Measurements from ENCODE around the gene NUDCD3. TPM values are rescaled to one million over a fixed set of nuclear protein-coding genes. Genes with fewer than 3 reads are reported as not detected.
"Not testable (repeated sequence)": the region's sequence is repeated elsewhere in the genome, so short reads cannot be mapped to it uniquely, and the experiment has no call there.

Gene NUDCD3
- total RNA-seq, 2 donors from 2014 or later: 70.6 to 75.1 TPM

DNA sequence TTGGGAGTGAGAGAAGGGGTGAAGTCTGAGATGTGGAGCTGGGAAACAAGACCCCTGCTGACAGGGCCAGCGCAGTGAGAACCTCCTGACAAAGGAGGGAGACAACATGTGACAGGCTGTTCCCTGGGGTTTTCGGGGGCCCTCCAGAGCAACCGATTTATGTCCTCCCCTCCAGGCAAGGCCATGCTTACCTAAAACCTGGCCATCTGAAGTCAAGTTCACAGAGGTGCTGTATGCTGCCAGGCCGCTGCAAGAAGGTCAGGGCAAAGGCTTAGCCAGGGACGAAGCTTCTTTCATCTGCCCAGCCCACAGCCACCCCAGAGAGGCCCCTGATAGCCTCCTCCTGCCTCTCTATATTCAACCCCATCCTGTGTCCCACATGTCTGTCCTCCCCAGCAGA, 30.1 kb upstream of the NUDCD3 start:
- DNase-seq (ENCODE audit: low spot score): no peak
- intact Hi-C loops (cut with DNase I): no loop called here

DNA sequence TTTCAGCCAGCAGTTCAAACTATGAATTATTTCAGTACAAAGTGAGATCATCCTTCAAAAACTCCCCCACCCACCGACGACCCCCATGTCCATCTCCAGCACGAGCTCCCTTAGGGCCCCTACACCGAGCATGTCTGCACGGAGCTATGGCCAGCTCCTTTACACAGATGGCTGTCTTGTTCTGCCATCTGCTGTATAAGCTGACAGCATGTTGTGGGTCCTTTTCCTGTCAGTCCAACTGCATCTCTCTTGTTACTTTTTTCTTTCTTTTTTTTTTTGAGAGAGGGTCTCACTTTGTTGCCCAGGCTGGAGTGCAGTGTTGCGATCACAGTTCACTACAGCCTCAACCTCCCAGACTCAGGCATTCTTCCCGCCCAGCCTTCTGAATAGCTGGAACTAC, 29.1 kb upstream of the NUDCD3 start:
- intact Hi-C loops (cut with DNase I): no loop called here
- DNase-seq (ENCODE audit: low spot score): no peak

DNA sequence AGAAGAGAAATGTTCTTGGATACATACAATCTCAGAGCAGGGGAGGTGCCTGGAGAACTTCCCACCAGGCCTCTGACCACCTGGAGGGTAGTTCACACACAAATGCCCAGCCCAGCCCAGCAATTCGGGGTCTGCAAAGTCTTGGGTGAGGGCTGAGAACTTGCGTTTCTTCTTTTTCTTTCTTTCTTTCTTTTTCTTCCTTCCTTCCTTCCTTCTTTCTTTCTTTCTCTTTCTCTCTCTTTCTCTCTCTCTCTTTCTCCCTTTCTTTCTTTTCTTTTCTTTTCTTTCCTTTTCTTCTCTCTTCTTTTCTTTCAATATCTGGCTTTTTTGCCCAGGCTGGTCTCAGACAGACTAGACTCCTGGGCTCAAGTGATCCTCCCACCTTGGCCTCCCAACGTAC, 28.3 kb upstream of the NUDCD3 start:
- DNase-seq (ENCODE audit: low spot score): no peak
- intact Hi-C loops (cut with DNase I): no loop called here

DNA sequence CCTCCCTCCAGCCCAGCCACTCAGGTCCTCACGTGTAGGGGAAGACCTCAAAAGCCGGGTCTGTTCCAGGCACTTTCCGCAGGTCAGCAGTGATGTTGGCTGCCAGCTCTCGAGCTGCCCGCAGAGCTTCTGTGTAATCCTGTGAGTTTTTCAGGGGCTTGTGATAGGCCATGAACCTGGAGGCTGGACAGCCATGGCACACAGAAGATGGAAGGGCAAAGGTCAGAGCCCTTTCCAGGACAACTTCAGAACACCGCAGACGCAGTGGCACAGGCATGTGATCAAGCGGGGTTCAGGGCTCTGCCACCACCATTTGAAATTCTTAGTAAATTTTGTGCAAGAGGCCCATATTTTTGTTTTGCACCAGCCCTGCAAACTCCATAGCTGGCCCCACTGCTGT, 26.7 kb upstream of the NUDCD3 start:
- intact Hi-C loops (cut with DNase I): no loop called here
- no peak for DNase-seq (ENCODE audit: low spot score)

DNA sequence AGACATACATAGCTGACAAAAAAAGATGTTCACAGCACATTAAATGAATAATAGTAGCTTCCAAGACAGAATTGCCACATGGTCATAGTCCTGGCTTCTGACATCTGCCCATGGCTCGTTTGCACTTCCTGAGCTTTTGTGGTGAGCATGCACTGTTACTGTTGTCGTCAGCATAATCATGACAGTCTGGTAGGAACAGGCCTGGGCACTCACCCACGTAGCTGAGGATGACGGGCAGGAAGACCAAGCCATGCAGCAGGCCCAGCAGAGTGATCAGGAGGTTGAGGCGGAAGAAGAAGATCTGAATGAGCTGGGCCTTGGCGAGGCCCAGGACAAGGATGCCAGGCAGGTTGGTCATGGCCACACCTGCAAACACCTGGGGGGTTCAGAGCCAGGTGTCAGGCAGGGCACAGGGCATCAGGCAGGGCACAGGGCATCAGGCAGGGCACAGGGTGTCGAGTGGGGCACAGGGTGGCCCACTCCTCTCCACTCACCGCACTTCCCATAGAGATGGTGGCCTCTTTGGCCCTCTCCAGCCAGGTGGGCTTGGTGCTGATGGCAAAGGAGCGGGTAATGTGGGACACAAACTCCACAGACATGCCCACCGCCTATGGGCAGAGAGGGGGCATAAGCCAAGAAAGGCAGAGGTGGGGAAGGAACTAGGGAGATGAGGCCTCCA, 25.3 kb upstream of the NUDCD3 start:
- intact Hi-C loops (cut with DNase I): no loop called here

DNA sequence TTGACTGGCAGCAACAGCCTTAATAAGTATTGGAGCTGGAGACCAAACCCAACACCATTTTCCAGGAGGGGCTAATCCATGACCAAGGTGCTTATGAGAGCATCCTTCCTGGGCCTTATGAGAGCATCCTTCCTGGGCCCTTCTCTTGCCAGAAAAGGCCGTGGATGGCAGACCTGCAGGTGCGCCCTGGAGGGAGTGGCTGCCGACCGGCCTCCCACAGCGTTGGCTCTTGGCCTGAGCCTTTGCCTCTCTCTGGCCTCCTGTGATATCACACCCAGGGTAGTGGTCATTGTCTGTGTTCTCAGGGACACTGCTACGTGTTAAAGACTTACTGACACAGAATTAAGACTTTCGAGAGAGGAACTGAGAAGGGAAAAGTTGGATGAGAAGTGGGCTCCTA, 22.3 kb upstream of the NUDCD3 start:
- DNase-seq (ENCODE audit: low spot score): no peak
- intact Hi-C loops (cut with DNase I): no loop called here

More for the DNA sequence above, 25.3 kb upstream of the NUDCD3 start:
- DNase-seq (ENCODE audit: low spot score): no peak

DNA sequence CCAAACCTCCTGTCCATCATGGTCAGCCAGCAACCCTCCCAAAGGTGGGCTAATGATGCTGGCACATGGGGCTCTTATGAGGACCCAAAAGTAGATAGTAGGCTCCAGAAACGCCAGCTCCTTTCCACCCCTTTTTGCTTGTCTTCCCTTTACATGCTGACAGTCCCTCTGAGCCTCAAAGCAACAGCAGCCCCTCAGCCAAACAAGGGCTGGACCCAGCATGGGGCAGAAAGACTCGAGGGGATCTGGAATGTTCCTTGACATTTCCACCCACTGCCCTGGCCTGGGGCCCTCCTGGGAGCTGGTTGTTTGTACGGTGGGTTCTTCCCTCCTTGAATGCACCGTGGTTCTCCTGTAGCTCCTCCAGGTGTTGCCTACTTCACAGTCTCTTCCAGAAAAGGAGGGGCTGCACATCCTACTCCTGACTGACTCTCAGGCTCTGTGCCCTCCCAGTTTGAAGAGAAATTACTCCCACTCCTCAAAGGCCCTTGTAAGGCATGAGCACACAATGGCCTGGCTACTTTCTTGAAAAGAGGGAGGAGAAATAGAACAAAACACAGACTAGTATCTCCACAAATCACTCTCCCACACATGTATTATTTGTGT, 21.5 kb upstream of the NUDCD3 start:
- no peak for DNase-seq (ENCODE audit: low spot score)
- intact Hi-C loops (cut with DNase I): no loop called here

DNA sequence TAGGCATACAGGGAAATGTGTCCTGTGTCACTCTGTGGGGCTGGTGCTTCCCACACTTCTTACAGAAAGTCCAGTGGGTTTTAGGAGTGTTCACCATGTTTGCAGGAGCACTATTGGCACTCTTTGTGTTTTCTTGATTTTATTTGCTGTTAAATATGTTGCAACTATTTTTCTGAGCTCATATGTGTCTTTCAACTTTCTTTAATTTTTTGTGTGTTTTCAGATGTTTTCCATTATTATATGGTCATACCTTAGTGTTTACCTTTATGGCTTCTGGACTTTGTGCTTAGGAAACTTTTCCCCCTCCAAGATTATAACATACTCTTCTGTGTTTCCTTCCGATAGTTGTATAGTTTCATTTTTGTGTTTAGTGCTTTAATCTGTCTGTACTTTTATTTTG, 20.8 kb upstream of the NUDCD3 start:
- no peak for DNase-seq (ENCODE audit: low spot score)
- intact Hi-C loops (cut with DNase I): no loop called here

DNA sequence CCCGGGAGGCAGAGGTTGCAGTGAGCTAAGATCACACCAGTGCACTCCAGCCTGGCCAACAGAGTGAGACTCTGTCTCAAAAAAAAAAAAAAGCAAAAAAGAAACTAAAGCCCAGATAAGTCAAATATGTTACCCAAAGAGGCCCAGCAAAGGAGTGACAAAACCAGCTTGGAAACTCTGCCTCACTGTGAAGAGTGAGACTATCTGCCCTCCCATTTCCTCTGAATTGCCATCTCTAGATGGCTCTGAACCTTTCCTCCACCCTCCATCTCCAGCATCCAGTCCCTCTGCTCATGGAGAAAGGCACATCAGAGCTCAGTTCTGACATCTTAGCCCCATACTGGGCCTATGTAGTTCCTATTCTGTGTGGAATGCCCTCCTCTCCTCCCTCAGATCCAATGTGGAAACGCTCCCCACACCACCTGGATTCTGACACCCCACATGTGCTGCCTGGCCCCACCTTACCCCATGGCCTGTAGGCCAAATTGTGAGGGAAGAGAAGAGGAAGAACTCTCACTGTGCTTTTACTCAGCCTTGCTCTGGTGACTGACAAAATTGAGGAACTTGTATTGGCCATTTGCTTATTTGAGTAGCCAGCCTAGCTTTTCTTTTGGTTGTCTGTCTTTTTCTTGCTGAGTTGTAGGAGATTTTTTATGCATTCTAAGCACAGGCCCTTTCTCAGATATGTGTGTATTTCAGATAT, 18.0 kb upstream of the NUDCD3 start:
- intact Hi-C loops (cut with DNase I): no loop called here
- no peak for DNase-seq (ENCODE audit: low spot score)

DNA sequence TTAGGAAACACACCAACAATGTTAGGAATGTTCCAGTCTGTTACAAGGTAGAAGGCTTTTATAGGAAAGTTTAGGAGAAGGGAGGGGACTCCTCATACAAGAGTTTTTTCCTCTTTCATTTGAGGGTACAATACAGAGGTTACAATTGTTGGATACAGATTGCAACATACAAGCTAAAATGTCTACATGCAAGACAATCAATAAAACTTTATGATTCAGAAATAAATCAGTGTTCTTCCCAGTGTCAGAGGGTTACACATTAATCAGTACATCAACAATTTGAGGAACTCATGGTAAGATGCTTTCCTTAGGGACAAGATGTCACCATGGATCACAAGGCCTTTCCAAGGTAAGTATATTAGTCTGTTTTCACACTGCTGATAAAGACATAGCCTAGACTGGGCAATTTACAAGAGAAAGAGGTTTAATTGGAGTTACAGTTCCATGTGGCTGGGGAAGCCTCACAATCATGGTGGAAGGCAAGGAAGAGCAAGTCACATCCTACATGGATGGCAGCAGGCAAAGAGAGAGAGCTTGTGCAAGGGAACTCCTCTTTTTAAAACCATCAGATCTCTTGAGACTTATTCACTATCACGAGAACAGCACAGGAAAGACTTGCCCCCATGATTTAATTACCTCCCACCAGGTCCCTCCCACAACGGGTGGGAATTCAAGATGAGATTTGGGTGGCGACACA, 16.3 kb upstream of the NUDCD3 start:
- intact Hi-C loops (cut with DNase I); DNase-seq (ENCODE audit: low spot score): not testable (repeated sequence)

DNA sequence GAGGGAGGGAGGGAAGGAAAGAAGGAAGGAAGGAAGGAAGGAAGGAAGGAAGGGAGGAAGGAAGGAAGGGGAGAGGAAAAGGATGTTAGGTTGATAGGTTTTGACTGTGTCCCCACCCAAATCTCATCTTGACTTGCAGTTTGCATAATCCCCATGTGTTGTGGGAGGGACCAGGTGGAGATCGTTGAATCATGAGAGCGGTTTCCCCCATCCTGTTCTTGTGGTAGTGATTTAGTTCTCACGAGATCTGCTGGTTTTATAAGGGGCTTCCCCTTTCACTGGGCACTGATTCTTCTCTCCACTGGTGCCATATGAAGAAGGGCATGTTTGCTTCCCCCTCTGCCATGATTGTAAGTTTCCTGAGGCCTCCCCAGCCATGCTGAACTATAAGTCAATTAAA, 15.1 kb upstream of the NUDCD3 start:
- DNase-seq (ENCODE audit: low spot score): no peak
- intact Hi-C loops (cut with DNase I): no loop called here

DNA sequence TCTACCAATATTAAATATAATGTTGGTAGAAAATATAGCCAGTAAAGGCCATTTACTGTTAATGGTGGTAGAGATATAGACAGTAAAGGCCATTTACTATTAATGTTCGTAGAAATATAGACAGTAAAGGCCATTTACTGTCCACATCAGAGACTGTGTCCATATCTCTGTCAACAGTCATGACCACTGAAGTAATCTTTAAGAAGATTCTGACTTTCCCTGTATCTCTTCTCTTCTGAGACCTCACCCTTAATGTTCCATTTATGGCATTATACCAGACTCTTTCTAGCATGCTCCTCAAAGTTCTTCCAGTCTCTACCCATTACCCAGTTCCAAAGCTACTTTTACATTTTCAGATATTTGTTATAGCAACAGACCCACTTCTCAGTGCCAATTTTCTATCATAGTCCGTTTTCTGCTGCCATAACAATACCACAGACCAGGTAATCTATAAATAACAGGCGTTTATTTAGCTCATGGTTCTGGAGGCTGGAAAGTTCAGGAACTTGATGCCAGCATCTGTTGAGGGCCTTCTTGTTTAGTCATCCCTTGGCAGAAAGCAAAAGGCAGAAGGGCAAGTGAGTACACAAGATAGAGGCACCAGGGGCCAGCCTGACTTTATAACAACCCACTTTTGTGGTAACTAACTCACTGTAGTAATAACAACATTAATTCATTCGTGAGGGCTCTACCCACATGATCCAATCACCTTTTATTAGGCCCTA, 7.9 kb upstream of the NUDCD3 start:
- intact Hi-C loops (cut with DNase I): no loop called here
- no peak for DNase-seq (ENCODE audit: low spot score)

DNA sequence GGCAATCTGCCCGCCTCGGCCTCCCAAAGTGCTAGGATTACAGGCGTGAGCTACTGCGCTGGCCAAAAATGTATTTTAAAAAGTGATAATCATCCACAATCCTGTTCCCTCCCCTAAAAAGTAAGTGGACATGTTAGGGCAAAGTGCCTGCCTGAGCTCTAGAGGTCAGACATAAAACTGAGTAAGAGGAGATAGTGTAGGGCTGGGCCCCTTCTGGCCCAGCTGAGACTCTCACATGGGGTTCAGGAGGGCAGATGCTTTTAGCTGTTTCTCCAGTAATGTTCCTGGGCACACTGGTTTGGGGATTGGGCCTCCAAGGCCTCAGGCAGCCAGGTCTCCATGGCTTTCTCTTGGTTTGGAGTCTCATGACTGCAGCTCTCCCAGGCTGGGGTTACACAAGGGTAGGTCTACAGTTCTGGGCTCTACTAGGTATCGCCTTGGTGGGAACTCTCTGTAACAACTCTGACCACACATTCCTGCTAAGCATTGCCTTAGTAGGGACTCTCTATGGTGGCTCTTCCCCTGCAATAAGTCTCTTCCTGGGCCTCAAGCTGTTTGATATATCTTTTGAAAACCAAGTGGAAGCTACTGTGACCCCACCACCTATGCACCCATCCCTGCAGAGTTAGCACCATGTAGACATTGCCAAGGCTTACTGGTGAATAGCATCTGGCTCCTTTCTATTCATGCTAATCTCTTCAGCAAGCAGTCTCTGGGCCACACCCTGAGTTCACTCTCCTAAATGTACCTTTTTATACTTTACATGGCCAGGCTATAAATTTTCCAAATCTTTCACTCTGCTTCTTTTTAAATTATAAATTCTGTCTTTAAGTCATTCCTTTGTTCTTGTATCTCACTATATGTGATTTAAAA, 6.9 kb upstream of the NUDCD3 start:
- intact Hi-C loops (cut with DNase I): no loop called here

DNA sequence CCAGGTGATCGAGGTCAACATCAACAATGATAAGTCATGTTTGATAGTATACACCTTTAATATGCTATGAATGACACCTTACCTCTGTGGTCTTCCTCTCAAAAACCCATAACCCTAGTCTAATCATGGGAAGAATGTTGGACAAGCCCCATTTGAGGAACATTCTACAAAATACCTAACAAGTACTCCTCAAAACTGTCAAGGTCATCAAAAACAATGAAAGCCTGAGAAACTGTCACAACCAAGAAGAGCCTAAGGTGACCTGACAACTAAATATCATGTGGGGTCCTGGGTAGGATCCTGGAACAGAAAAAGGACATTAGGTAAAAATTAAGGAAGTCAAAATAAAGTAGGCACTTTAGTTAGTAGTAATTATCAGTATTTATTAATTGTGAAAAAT, 5.9 kb upstream of the NUDCD3 start:
- intact Hi-C loops (cut with DNase I): no loop called here
- no peak for DNase-seq (ENCODE audit: low spot score)

More for the DNA sequence above, 6.9 kb upstream of the NUDCD3 start:
- DNase-seq (ENCODE audit: low spot score): no peak

DNA sequence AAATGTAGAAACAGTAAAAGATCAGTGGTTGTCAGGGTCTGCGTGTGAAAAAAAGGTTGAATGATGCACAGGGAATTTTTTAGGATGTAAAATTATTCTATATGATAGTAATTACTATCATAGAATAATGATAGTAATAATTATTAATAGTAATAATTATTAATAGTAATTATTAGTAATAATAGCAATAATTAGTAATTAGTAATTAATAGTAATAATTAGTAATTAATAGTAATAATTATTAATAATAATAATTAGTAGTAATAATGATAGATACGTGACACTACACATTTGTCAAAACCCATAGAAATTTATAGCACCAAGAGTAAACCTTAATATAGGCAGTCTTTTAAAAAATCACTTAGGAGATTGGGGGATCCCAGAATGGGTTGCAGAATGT, 4.5 kb upstream of the NUDCD3 start:
- intact Hi-C loops (cut with DNase I): no loop called here
- DNase-seq (ENCODE audit: low spot score): no peak

DNA sequence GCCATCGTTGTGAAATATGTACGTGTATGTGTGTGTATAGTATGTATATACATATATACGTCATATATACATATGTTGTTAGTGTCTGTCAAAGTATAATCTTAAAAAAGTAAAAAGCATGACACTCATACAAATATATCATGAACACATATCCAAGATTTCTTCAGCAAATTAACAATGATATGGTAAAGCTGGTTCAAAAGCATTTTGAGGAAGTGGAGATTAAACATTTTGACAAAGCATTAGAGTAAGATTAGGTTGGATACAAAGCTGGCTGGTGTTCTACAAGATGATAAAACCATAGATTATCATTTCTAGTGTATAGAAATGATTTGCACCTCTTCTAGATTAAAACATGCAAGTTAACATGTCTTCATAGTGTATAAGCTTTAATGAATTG, 771 bp upstream of the NUDCD3 start:
- no peak for DNase-seq (ENCODE audit: low spot score)
- intact Hi-C loops (cut with DNase I): no loop called here

DNA sequence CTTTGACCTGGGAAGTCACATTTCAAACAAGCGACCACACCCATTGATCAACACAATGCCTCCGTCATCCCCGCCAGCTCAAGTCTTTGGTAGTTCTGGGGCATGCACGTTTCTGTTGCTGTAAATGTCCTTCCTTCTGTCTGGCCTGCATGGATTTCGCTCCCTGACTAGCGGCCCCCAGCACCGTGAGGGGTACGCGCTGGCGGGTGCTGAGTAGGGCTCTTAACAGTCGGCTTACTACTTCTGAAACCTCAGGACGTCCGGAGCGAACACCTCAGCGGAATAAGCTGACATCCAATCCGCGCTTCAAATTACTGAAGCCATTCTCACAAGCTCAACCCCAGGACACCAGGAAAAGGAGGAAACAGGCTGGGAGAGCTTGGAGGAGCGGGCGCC, 505 bp downstream of the NUDCD3 start:
- intact Hi-C loops (cut with DNase I): no loop called here
- DNase-seq (ENCODE audit: low spot score): no peak

DNA sequence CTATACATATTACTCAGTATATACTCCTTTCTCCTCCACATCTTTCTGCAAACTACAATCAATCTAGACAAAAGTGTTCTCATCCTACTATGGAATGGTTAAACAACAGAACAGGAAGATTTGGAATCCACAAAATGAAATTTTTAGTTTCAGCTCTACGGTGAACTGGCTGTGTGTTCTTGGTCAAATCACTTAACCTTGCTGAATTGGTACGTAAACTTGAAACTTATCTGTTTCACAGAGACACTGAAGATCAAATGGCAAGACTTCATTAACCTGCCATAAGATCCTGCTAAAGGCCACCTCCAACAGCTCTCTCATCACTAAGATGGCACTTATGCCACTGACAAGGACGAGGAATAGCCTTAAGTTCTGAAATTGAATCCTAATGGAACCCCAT, 1.5 kb downstream of the NUDCD3 start:
- no peak for DNase-seq (ENCODE audit: low spot score)
- intact Hi-C loops (cut with DNase I): no loop called here

DNA sequence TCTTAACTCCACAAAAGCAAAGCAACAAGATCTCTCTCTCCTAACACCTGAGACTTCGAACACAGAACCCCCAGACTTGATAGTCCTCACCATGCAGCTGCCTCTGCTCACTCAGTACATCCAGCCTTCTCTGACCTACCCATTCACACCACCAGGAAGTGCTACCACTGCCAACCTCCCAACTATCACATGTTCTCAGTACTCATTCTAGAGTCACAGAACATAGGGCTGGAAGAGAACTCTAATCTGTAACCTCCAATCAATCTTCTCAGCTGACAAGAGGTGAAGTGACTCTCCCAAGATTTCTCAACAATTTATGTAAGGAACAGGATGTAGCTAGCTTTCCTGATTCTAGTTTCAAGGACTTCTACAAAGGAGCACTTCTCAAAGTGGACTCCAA, 3.8 kb downstream of the NUDCD3 start:
- no peak for DNase-seq (ENCODE audit: low spot score)
- intact Hi-C loops (cut with DNase I): no loop called here

Data from posterior vena cava (tissue), 2 donors.